Mesothelial cell of epicardium (in vitro differentiated cells): ENCODE measurements around the gene TBC1D19. TPM values are rescaled to one million over a fixed set of nuclear protein-coding genes. Genes with fewer than 3 reads are reported as not detected.

Experiments used
- DNase-seq, 2 experiments: peaks; one replicate each; pipeline ENCODE4 v3.0.0; 2021; ENCODE audit warnings: low spot score in 2 of 2; ENCODE audit not compliant: unreplicated experiment in 2 of 2
- H3K27ac Mint-ChIP-seq: 2 replicates; pipeline ENCODE4 v1.8.0; 2021; ENCODE audit warnings: mixed read lengths
- H3K27me3 Mint-ChIP-seq: 2 replicates; pipeline ENCODE4 v1.8.0; 2021; ENCODE audit warnings: low read depth, mixed read lengths
- H3K36me3 Mint-ChIP-seq: 2 replicates; pipeline ENCODE4 v1.8.0; 2021; ENCODE audit warnings: mixed read lengths
- H3K4me1 Mint-ChIP-seq: 2 replicates; pipeline ENCODE4 v1.8.0; 2021; ENCODE audit warnings: mixed read lengths
- H3K4me3 Mint-ChIP-seq: 2 replicates; pipeline ENCODE4 v1.8.0; 2021; ENCODE audit warnings: mild to moderate bottlenecking, moderate library complexity, mixed read lengths
- H3K9me3 Mint-ChIP-seq: 2 replicates; pipeline ENCODE4 v1.8.0; 2021; ENCODE audit warnings: mixed read lengths
- CTCF ChIP-seq: fragments of 200-600 bp; sonication (generic); IDR thresholded peaks from one replicate; pipeline ENCODE4 v1.5.0; 2021; ENCODE audit warnings: antibody characterized with exemption; ENCODE audit not compliant: unreplicated experiment
- total RNA-seq: library from RNA; stranded (reverse); gene quantifications from 3 replicates; pipeline ENCODE4 v1.2.1, GENCODE V29; 2021

Gene TBC1D19
- total RNA-seq, 1 donor from 2014 or later, result 15.7 TPM

DNA sequence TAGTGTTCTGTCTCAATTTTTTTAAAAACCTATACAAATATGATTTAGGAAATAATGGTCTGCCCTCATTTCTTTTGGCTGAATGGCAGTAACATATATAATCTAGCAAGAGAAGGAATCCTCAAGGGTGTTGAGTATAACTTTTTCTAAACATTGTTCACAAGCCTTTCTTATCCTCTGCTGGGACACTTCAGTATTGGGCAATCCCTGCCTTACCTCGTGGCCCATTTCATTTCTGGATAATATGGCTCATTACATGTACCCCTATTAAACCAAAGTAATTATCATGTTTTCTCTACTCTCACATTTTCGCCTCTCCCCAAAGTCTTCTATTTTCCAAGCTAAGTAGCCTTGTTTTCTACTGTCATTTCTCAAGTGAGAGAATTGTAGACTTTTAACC lies 166.0 kb downstream of the TBC1D19 start:
- no peak overlapping the region for H3K27ac Mint-ChIP-seq

GRCh38 chr4:26751004-26751403 lies 167.1 kb downstream of the TBC1D19 start:
- Mint-ChIP-seq H3K4me3 (no peak overlapping the region), H3K36me3 (peaks cover 14% of the 10 kb centered on the region), H3K27ac (peak overlapping the region; percentile 16), H3K9me3 (peaks cover 5% of the 10 kb centered on the region), H3K27me3 (no peaks in the 10 kb centered on the region), H3K4me1 (no peaks in the 10 kb centered on the region)
- TF ChIP-seq CTCF, result no peak
- no peak for DNase-seq

More for the DNA sequence above, 166.0 kb downstream of the TBC1D19 start:
- no peak for DNase-seq
- Mint-ChIP-seq H3K4me1 (no peaks in the 10 kb centered on the region), H3K9me3 (peaks cover 5% of the 10 kb centered on the region), H3K36me3 (peaks cover 19% of the 10 kb centered on the region), H3K27me3 (no peaks in the 10 kb centered on the region), H3K4me3 (no peak overlapping the region)
- TF ChIP-seq CTCF, result no peak

GRCh38 chr4:26751838-26752237 lies 168.0 kb downstream of the TBC1D19 start:
- DNase-seq, result no peak
- Mint-ChIP-seq H3K9me3 (no peaks in the 10 kb centered on the region), H3K36me3 (peaks cover 9% of the 10 kb centered on the region), H3K4me1 (no peaks in the 10 kb centered on the region), H3K27ac (no peak overlapping the region), H3K27me3 (no peaks in the 10 kb centered on the region), H3K4me3 (no peak overlapping the region)
- no peak for TF ChIP-seq CTCF

DNA sequence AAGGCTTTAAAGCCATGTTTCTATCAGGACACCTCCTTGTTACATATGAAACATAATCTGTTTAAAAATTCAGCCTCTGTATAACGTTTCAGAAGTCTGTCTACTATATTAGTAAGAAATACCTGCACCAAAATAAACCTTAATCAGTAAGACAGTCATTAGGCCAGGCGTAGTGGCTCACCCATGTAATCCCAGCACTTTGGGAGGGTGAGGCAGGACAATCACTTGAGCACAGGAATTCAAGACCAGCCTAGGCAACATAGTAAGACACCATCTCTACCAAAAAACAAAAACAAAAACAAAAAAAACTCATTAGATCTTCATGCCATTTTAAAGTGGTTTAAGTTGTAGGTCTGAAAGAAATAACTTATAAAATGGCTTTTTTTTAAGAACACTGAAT lies 169.3 kb downstream of the TBC1D19 start:
- no peaks in the 10 kb centered on the region for H3K27me3 Mint-ChIP-seq
- H3K4me3 Mint-ChIP-seq, result no peak overlapping the region
- H3K36me3 Mint-ChIP-seq, result peaks cover 13% of the 10 kb centered on the region
- no peaks in the 10 kb centered on the region for H3K9me3 Mint-ChIP-seq
- no peak for TF ChIP-seq CTCF
- no peak for DNase-seq
- no peak overlapping the region for H3K27ac Mint-ChIP-seq
- H3K4me1 Mint-ChIP-seq, result peaks cover 3% of the 10 kb centered on the region

GRCh38 chr4:26753617-26754016 lies 169.7 kb downstream of the TBC1D19 start:
- Mint-ChIP-seq H3K27ac (no peak overlapping the region), H3K27me3 (no peaks in the 10 kb centered on the region)

More at GRCh38 chr4:26753617-26754016, 169.7 kb downstream of the TBC1D19 start:
- Mint-ChIP-seq H3K9me3 (no peaks in the 10 kb centered on the region), H3K4me3 (no peak overlapping the region), H3K4me1 (peaks cover 3% of the 10 kb centered on the region), H3K36me3 (peaks cover 10% of the 10 kb centered on the region)
- no peak for TF ChIP-seq CTCF
- DNase-seq, result no peak
